Measurements from ENCODE around the gene GDI1. TPM values are rescaled to one million over a fixed set of nuclear protein-coding genes. Genes with fewer than 3 reads are reported as not detected.

The GDI1 gene
- total RNA-seq, 1 experiment from 2014 or later, result 222 TPM

- DNase-seq (ENCODE audit: low read depth), result no peak
These were observed 44.2 kb downstream of the GDI1 start for GRCh38 chrX:154481195-154481594.

GRCh38 chrX:154481911-154482601 is 45.1 kb downstream of the GDI1 start:
- DNase-seq (ENCODE audit: low read depth), result no peak

DNA sequence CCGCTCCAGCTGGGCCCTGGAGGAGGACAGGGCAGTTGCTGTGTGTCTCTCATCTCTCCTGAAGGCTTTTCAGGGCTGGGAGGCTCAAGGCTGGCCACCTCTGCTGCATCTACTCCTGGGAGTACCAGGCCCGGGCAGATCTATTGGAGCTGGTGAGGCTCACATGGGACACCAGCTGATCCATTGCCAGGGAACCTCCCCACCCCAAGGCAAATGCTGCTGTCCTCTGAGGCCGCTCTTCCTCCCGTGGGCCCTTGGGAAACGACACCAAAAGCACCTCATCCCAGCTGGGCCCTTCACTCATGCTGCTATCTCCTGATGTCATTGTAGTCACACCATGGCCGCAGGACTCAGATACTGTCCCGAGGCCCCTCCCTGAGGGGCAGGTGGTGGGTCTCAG is 45.8 kb downstream of the GDI1 start:
- no peak for DNase-seq (ENCODE audit: low read depth)

DNA sequence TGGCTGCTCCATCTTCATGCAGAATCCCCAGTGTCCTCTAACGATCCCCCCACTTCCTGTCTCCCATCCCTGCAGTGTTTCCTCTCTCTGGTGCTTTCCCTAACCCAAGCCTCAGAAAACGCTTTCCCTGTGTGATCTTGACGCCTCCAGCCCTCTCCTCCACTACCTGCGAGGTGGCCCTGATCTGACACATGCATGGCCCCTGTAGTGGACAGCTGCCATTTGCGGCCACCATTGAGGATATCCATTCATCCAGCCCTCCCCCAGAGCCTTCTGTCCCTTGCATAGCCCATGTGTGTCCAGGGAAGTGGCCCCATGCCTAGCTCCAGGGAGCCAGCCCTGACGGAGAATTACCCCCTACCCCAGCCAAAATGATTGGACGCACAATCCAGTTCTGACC is 46.4 kb downstream of the GDI1 start:
- DNase-seq (ENCODE audit: low read depth), result no peak

- DNase-seq (ENCODE audit: low read depth), result peak; percentile 41
These were observed 47.5 kb downstream of the GDI1 start for GRCh38 chrX:154484255-154485149.

DNA sequence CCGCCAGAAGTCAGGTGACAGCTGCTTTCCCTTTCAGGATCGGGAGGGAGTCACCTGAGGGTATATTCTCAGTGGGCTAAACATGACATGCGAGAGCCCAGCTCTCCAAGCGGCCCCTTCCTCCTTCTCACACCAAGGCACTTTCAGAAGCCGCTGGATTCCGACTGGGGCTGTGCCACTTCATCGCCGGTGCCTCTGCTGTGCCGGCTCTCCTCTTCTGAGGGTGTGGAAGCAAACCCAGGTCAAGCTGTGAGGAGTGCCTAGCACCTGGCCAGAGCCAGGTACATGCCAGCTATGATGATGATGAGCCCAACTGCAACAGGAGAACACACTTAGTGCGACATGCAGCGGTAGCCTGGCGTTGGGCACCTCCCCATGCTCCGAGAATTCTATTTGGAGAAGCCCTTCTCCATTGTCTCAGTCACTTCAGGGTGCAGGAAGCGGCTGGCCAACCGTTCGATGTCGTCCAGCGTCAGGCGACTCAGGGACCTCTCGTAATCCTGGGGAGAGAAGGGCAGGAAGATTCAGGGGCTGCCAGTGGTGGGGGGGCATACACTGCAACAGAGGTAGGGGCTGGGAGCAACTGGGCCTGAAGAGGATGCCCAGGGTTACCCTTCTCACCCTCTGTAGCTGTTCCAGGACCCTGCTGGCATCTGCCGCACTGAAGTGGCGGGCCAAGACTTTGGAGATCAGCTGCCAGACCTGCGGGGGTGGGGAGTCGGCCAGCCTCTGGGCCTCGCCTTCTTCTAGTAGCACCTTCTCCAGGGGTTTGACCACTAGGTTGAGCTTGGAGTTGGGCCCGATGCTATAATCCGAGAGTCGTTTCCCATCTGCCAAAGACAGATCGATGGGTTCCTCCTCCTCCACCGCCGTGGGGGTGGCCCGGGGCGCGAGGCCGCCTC is 48.4 kb downstream of the GDI1 start:
- no peak for DNase-seq (ENCODE audit: low read depth)

GRCh38 chrX:154486052-154486395 is 49.1 kb downstream of the GDI1 start:
- peak; percentile 41 for DNase-seq (ENCODE audit: low read depth)

DNA sequence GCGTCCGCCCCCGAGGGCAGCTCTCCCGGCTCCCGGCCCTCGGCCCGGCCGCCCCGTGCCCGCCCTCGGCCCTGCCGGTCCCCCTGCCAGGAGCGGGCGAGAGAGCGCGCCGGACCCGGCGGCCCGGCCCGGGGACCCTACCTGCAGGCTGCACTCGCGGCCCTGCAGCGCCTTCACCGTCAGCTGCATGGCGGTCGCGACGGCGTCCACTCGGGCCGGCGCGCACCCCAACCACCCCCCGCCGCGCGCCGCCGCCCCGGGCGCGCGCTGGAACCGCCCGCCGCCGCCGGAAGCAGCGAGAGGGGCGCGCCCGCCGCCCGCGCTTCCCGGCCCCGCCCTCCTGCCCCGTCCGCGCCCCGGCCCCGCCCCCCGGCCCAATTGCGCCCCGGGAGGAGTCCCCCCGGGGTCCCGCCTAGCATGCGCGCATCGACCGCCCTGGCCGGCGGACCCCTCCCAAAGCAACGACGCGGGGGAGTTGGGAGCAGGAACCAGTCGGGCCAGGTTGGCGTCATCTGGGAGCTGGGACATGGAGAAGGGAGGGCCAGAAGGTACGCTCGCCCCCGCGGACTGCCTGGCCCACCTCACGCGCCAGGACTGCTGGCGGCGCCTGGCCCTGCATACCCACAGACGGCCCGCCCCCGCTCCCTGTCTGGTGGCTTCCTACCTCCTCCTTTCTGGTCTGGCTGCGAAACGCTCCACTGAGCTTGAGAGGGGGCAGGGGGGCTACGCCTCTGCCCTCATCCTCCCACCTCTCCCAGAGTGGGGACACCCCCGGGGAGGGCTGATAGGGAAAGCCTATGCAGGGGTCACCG is 49.6 kb downstream of the GDI1 start, which contains the start of gene UBL4A:
Gene UBL4A (minus strand): TSS at position 220 of the 812 bp plus-strand sequence. CDS start 31 bp downstream, at position 189.
- DNase-seq (ENCODE audit: low read depth), result peak; percentile 73

DNA sequence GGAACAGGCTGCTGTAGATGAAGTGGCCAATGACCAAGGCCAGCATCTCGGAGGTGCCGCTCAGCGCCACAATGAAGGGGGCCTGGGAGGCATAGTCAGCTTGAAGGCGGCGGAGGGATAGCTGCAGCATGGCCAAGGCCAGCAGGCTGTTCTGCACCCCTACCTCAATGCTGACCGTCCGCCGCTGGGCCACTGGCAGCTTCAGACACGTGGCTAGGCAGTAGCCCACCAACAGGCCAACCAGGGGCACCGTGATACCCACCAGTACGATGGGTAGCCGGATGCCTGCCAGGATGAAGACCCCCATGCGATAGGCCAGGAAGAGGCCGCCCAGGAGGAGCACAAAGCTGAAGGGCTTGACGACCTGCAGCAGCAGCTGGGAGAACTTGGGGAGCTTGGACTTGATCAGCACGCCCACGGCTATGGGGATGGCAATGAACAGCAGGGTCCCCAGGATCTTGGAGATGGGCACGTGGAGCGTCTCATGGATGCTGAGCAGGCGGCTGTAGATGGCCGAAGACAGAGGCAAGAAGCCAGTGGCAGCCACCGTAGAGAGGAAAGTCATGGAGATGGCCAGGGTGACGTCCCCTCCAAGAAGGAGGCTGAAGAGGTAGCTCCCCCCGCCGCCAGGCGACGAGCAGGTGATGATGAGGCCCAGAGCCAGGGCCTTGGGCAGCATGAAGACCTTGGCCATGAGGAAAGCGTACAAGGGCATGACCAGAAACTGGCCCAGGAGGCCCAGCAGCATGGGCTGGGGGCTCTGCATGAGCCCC is 50.8 kb downstream of the GDI1 start:
- no peak for DNase-seq (ENCODE audit: low read depth)

DNA sequence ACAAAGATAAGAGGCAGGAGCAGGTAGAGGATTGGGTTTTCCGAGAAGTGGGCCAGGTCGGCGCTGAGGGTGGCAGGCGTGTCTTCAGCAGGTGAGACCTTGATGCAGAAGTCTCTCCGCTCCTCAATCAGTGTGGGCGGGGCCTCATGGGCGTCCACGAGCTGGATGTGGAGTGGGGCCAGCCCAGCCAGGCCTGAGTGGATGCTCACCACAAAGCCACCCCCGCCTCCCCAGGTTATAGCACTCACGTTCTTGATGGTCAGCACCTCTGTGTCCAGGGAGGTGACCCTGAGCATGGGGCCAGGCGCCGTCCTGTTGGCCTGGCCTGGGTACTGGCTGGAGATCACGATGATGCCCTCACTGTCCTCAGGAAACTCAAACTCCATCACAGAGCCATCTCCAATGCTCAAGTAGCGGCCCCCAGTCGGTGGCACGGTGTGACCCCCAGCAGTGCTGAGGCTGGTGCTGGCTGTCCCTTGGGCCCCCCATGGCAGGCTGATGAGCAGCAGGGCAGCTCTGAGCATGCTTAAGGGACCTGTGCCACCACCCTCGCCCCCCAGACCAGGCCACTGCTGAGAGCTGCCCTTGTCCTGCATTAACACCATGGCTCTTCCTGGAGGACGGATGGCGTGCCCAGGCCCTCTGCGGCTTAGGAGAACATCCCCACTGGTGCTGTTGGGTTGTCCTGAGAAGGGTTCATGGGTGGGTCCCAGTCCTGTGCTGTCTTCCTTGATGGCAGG is 51.6 kb downstream of the GDI1 start:
- no peak for DNase-seq (ENCODE audit: low read depth)

- DNase-seq (ENCODE audit: low read depth), result no peak
These were observed 52.2 kb downstream of the GDI1 start for GRCh38 chrX:154489182-154489581.

- DNase-seq (ENCODE audit: low read depth), result peak; percentile 81
These were observed 53.1 kb downstream of the GDI1 start for GRCh38 chrX:154490021-154490413.

- peak; percentile 97 for DNase-seq (ENCODE audit: low read depth)
These were observed 53.6 kb downstream of the GDI1 start, which contains the start of gene SLC10A3 for GRCh38 chrX:154490414-154491083. Gene SLC10A3 (minus strand): TSS chrX:154490629. CDS start chrX:154488940, 1,689 bp downstream.

Other genes starting within 250 kb of the GDI1 start
- not detected in 2 replicates for gene OPN1MW2, start 217.4 kb upstream of the GDI1 start, total RNA-seq (2014; rRNA removed; shearing (Covaris generic))
- not detected in 2 replicates for gene OPN1MW3, start 179.6 kb upstream of the GDI1 start, total RNA-seq (2014; rRNA removed; shearing (Covaris generic))
- gene TEX28, start 142.0 kb upstream of the GDI1 start, total RNA-seq (2014; rRNA removed; shearing (Covaris generic)), result not detected in 2 replicates
- 0.22 TPM in 1 of 2 replicates, not detected in the other for gene TKTL1, start 141.4 kb upstream of the GDI1 start, total RNA-seq (2014; rRNA removed; shearing (Covaris generic))
- gene FLNA, start 62.5 kb upstream of the GDI1 start, total RNA-seq (2014; rRNA removed; shearing (Covaris generic)), result 1,078 and 2,383 TPM in 2 replicates
- gene EMD, start 57.9 kb upstream of the GDI1 start, total RNA-seq (2014; rRNA removed; shearing (Covaris generic)), result 101 and 105 TPM in 2 replicates
- gene RPL10, start 38.8 kb upstream of the GDI1 start, total RNA-seq (2014; rRNA removed; shearing (Covaris generic)), result 3,989 and 5,487 TPM in 2 replicates
- gene DNASE1L1, start 27.9 kb upstream of the GDI1 start, total RNA-seq (2014; rRNA removed; shearing (Covaris generic)), result 49.1 and 65.3 TPM in 2 replicates
- 24.9 and 32.1 TPM in 2 replicates for gene TAFAZZIN, start 25.6 kb upstream of the GDI1 start, total RNA-seq (2014; rRNA removed; shearing (Covaris generic))
- 123 and 144 TPM in 2 replicates for gene ATP6AP1, start 8.5 kb upstream of the GDI1 start, total RNA-seq (2014; rRNA removed; shearing (Covaris generic))
- 99.6 and 139 TPM in 2 replicates for gene FAM50A, start 7.0 kb downstream of the GDI1 start, total RNA-seq (2014; rRNA removed; shearing (Covaris generic))
- 4.3 and 8.9 TPM in 2 replicates for gene PLXNA3, start 21.1 kb downstream of the GDI1 start, total RNA-seq (2014; rRNA removed; shearing (Covaris generic))
- 102 and 104 TPM in 2 replicates for gene LAGE3, start 42.1 kb downstream of the GDI1 start, total RNA-seq (2014; rRNA removed; shearing (Covaris generic))
- gene UBL4A, start 49.5 kb downstream of the GDI1 start, total RNA-seq (2014; rRNA removed; shearing (Covaris generic)), result 74.0 and 101 TPM in 2 replicates
- gene SLC10A3, start 53.5 kb downstream of the GDI1 start, total RNA-seq (2014; rRNA removed; shearing (Covaris generic)), result 65.4 and 80.7 TPM in 2 replicates
- 53.2 and 72.8 TPM in 2 replicates for gene FAM3A, start 79.1 kb downstream of the GDI1 start, total RNA-seq (2014; rRNA removed; shearing (Covaris generic))
- gene G6PD, start 109.7 kb downstream of the GDI1 start, total RNA-seq (2014; rRNA removed; shearing (Covaris generic)), result 157 and 205 TPM in 2 replicates
- gene IKBKG, start 110.5 kb downstream of the GDI1 start, total RNA-seq (2014; rRNA removed; shearing (Covaris generic)), result 52.4 and 70.5 TPM in 2 replicates
- gene CTAG1A, start 148.0 kb downstream of the GDI1 start, total RNA-seq (2014; rRNA removed; shearing (Covaris generic)), result not detected in 2 replicates
- not detected in 2 replicates for gene CTAG1B, start 182.1 kb downstream of the GDI1 start, total RNA-seq (2014; rRNA removed; shearing (Covaris generic))
- 1.1 TPM in 1 of 2 replicates, not detected in the other for gene CTAG2, start 216.4 kb downstream of the GDI1 start, total RNA-seq (2014; rRNA removed; shearing (Covaris generic))